Right hindlimb (tissue), 1 donor: ENCODE measurements around the gene NRIP1.

Experiments
- DNase-seq: peaks from one replicate; pipeline ENCODE4 v3.0.0-alpha.2; 2018

Gene NRIP1

GRCh38 chr21:15065392-15066122 is 757 bp upstream of the NRIP1 start:
- DNase-seq = peak; percentile 90

GRCh38 chr21:15063814-15064575 is 805 bp downstream of the NRIP1 start:
- peak; percentile 70 for DNase-seq

- DNase-seq = peak; percentile 17
Observed at GRCh38 chr21:15063081-15063813, 1.6 kb downstream of the NRIP1 start.

GRCh38 chr21:15062606-15062965 is 2.2 kb downstream of the NRIP1 start:
- no peak for DNase-seq

- DNase-seq = no peak
Observed at GRCh38 chr21:15061747-15062605, 2.8 kb downstream of the NRIP1 start.

GRCh38 chr21:15061279-15061678 is 3.5 kb downstream of the NRIP1 start:
- DNase-seq = no peak

- DNase-seq = no peak
Observed at GRCh38 chr21:15060543-15061175, 4.1 kb downstream of the NRIP1 start.

GRCh38 chr21:15059397-15059796 is 5.4 kb downstream of the NRIP1 start:
- no peak for DNase-seq

GRCh38 chr21:15058854-15059263 is 5.9 kb downstream of the NRIP1 start:
- DNase-seq = no peak

- DNase-seq = no peak
Observed at GRCh38 chr21:15057285-15057684, 7.5 kb downstream of the NRIP1 start.

- DNase-seq = no peak
Observed at GRCh38 chr21:15054606-15055239, 10.1 kb downstream of the NRIP1 start.

- DNase-seq = no peak
Observed at GRCh38 chr21:15054089-15054488, 10.7 kb downstream of the NRIP1 start.

- no peak for DNase-seq
Observed at GRCh38 chr21:15053500-15053899, 11.3 kb downstream of the NRIP1 start.

GRCh38 chr21:15052459-15052763 is 12.4 kb downstream of the NRIP1 start:
- no peak for DNase-seq

GRCh38 chr21:15051644-15052458 is 12.9 kb downstream of the NRIP1 start:
- DNase-seq = no peak

- no peak for DNase-seq
Observed at GRCh38 chr21:15050568-15051377, 14.0 kb downstream of the NRIP1 start.

- DNase-seq = no peak
Observed at GRCh38 chr21:15045017-15045416, 19.8 kb downstream of the NRIP1 start.

- DNase-seq = no peak
Observed at GRCh38 chr21:15042531-15042930, 22.3 kb downstream of the NRIP1 start.

- no peak for DNase-seq
Observed at GRCh38 chr21:15039607-15040299, 25.0 kb downstream of the NRIP1 start.

- DNase-seq = no peak
Observed at GRCh38 chr21:15037900-15038293, 26.9 kb downstream of the NRIP1 start.
